GM23248 (cell line): ENCODE results near the gene PSG11.
"Not testable (repeated sequence)": the region's sequence is repeated elsewhere in the genome, so short reads cannot be mapped to it uniquely, and the experiment has no call there.

Experiments used
- EZH2 ChIP-seq: fragments of 200-600 bp; sonication (generic); IDR thresholded peaks from 2 replicates; pipeline ENCODE4 v1.6.1; 2018; ENCODE audit warnings: antibody characterized with exemption, mild to moderate bottlenecking; ENCODE audit not compliant: insufficient read depth, poor library complexity, severe bottlenecking
- EZH2phosphoT487 ChIP-seq: fragments of 200-600 bp; sonication (generic); IDR thresholded peaks from 2 replicates; pipeline ENCODE4 v1.6.1; 2018; ENCODE audit warnings: antibody characterized with exemption, moderate library complexity, mild to moderate bottlenecking, low read depth; ENCODE audit not compliant: insufficient read depth

- TF ChIP-seq EZH2phosphoT487, EZH2: not testable (repeated sequence)
Observed at GRCh38 chr19:43005841-43006240, 20.4 kb downstream of the PSG11 start.
